HEK293 (cell line): ENCODE data around the gene ZBED3.

Experiments used
- TRIM28 ChIP-seq: IDR thresholded peaks from 2 replicates; pipeline ENCODE4 v1.6.1; 2011; ENCODE audit warnings: low read length, control low read depth, borderline replicate concordance
- ZNF155 ChIP-seq: fragments of 450-650 bp; formaldehyde crosslinking; IDR thresholded peaks from 2 replicates; pipeline ENCODE4 v1.5.1; 2016; ENCODE audit warnings: missing biosample characterization, missing genetic modification characterization
- ZNF785 ChIP-seq: fragments of 450-650 bp; formaldehyde crosslinking; IDR thresholded peaks from 2 replicates; pipeline ENCODE4 v1.5.1; 2016; ENCODE audit warnings: missing biosample characterization, missing genetic modification characterization
- ZXDB ChIP-seq: fragments of 450-650 bp; formaldehyde crosslinking; IDR thresholded peaks from 2 replicates; pipeline ENCODE4 v1.5.1; 2016; ENCODE audit warnings: missing biosample characterization, missing genetic modification characterization
- TF ChIP-seq, protein P1 (sequence below): fragments of 450-650 bp; formaldehyde crosslinking; IDR thresholded peaks from 2 replicates; pipeline ENCODE4 v1.5.1; 2016; ENCODE audit warnings: missing biosample characterization, missing genetic modification characterization
- TF ChIP-seq, protein P2 (sequence below): fragments of 450-650 bp; formaldehyde crosslinking; IDR thresholded peaks from 2 replicates; pipeline ENCODE4 v1.5.1; 2016; ENCODE audit warnings: missing biosample characterization, missing genetic modification characterization
- TF ChIP-seq, protein P3 (sequence below): fragments of 450-650 bp; formaldehyde crosslinking; IDR thresholded peaks from 2 replicates; pipeline ENCODE4 v1.5.1; 2017; ENCODE audit warnings: missing biosample characterization, missing genetic modification characterization
- TF ChIP-seq, protein P4 (sequence below): fragments of 450-650 bp; formaldehyde crosslinking; IDR thresholded peaks from 2 replicates; pipeline ENCODE4 v1.5.1; 2016; ENCODE audit warnings: missing biosample characterization, missing genetic modification characterization

DNA sequence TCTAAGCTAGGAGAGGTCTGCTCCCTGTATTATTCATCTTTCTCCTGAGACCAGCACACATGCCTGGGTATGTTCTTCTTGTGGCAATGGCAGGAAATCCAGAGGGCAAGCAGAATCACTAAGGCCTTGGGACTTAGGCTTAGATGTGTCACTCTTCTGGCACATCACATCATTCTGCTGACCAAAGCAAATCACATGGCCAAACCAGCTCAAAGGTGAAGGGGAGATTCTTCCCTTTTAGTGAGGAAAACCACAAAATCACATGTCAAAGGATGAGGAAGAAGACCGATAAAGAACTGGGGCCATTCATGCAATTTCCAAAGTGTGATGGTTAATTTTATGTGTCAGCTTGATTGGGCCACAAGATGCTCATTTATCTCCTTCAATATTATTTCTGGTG is 62.6 kb downstream of the ZBED3 start:
- TF ChIP-seq ZXDB (tag by site-specific recombination) (no peak), TRIM28 (no peak), ZNF155 (tag by site-specific recombination) (no peak), ZNF785 (tag by site-specific recombination) (no peak)
- TF ChIP-seq, protein P1, sequence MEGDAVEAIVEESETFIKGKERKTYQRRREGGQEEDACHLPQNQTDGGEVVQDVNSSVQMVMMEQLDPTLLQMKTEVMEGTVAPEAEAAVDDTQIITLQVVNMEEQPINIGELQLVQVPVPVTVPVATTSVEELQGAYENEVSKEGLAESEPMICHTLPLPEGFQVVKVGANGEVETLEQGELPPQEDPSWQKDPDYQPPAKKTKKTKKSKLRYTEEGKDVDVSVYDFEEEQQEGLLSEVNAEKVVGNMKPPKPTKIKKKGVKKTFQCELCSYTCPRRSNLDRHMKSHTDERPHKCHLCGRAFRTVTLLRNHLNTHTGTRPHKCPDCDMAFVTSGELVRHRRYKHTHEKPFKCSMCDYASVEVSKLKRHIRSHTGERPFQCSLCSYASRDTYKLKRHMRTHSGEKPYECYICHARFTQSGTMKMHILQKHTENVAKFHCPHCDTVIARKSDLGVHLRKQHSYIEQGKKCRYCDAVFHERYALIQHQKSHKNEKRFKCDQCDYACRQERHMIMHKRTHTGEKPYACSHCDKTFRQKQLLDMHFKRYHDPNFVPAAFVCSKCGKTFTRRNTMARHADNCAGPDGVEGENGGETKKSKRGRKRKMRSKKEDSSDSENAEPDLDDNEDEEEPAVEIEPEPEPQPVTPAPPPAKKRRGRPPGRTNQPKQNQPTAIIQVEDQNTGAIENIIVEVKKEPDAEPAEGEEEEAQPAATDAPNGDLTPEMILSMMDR: no peak
- TF ChIP-seq, protein P2, sequence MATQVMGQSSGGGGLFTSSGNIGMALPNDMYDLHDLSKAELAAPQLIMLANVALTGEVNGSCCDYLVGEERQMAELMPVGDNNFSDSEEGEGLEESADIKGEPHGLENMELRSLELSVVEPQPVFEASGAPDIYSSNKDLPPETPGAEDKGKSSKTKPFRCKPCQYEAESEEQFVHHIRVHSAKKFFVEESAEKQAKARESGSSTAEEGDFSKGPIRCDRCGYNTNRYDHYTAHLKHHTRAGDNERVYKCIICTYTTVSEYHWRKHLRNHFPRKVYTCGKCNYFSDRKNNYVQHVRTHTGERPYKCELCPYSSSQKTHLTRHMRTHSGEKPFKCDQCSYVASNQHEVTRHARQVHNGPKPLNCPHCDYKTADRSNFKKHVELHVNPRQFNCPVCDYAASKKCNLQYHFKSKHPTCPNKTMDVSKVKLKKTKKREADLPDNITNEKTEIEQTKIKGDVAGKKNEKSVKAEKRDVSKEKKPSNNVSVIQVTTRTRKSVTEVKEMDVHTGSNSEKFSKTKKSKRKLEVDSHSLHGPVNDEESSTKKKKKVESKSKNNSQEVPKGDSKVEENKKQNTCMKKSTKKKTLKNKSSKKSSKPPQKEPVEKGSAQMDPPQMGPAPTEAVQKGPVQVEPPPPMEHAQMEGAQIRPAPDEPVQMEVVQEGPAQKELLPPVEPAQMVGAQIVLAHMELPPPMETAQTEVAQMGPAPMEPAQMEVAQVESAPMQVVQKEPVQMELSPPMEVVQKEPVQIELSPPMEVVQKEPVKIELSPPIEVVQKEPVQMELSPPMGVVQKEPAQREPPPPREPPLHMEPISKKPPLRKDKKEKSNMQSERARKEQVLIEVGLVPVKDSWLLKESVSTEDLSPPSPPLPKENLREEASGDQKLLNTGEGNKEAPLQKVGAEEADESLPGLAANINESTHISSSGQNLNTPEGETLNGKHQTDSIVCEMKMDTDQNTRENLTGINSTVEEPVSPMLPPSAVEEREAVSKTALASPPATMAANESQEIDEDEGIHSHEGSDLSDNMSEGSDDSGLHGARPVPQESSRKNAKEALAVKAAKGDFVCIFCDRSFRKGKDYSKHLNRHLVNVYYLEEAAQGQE (tag by site-specific recombination): no peak
- TF ChIP-seq, protein P3, sequence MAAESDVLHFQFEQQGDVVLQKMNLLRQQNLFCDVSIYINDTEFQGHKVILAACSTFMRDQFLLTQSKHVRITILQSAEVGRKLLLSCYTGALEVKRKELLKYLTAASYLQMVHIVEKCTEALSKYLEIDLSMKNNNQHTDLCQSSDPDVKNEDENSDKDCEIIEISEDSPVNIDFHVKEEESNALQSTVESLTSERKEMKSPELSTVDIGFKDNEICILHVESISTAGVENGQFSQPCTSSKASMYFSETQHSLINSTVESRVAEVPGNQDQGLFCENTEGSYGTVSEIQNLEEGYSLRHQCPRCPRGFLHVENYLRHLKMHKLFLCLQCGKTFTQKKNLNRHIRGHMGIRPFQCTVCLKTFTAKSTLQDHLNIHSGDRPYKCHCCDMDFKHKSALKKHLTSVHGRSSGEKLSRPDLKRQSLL (tag by site-specific recombination): no peak
- TF ChIP-seq, protein P4, sequence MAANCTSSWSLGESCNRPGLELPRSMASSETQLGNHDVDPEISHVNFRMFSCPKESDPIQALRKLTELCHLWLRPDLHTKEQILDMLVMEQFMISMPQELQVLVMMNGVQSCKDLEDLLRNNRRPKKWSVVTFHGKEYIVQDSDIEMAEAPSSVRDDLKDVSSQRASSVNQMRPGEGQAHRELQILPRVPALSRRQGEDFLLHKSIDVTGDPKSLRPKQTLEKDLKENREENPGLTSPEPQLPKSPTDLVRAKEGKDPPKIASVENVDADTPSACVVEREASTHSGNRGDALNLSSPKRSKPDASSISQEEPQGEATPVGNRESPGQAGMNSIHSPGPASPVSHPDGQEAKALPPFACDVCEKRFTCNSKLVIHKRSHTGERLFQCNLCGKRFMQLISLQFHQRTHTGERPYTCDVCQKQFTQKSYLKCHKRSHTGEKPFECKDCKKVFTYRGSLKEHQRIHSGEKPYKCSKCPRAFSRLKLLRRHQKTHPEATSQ (tag by site-specific recombination): no peak
